ELF-1 (cell line): ENCODE measurements around the gene ALDH4A1.
"Not testable (repeated sequence)": the region's sequence is repeated elsewhere in the genome, so short reads cannot be mapped to it uniquely, and the experiment has no call there.

ENCODE experiments used
- DNase-seq: peaks from one replicate; pipeline ENCODE4 v3.0.0-alpha.2; 2016; ENCODE audit warnings: low read depth, low spot score

Gene ALDH4A1

GRCh38 chr1:18858070-18858688 is 44.2 kb downstream of the ALDH4A1 start:
- no peak for DNase-seq

DNA sequence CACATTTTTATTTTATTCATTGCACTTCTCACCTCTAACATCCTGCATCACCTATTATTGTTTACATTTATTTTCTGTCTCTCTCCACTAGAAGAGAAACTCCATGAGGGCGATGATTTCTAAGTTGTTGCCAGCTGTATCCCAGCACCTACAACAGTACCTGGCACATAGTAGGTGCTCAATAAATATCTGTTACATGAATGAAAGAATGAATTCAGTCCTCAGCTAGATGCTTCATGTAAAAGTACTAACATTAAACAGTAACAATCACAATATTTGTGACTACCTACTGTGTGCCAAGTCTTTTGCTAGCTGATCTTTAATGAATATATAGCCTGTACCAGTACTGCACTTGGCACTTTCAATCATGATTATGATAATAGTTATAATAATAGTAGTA is 45.9 kb downstream of the ALDH4A1 start:
- no peak for DNase-seq

GRCh38 chr1:18855573-18855972 is 46.8 kb downstream of the ALDH4A1 start:
- DNase-seq: no peak

DNA sequence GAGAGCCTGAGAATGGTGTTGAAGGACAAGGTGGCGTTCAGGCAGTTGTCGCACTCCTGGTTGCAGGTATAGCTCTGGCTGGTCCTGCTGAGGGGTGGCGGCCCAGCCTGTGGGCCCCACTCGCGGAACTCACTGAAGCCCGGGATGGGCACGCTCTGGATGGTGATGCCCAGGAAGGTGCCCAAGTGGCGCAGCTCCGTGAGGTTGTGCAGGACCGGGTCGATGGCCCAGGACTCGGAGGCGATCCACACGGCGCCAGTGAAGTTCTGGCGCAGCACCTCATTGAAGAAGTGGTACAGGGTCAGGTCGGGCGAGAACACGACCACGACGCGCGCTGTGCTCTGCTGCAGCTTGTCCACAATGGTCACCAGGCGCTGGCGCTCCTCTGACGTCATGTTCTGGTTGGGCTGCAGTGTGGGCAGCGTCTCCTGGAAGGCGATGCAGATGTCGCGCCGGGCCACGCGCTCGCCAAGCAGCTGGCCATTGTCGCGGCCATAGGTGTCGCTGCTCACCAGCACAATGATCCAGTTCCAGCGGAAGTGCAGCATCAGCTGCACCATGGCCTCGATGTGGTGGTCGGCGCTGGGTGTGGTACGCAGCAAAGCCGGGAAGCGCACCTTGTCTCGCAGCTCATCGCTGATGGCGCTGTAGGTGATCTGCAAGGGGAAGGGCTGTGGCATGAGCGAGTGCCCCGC is 47.9 kb downstream of the ALDH4A1 start:
- peak; percentile 74 for DNase-seq

- DNase-seq: peak; percentile 22
Observed at GRCh38 chr1:18852501-18852900, 49.9 kb downstream of the ALDH4A1 start.

- DNase-seq: no peak
Observed at GRCh38 chr1:18849261-18849711, 53.1 kb downstream of the ALDH4A1 start.

GRCh38 chr1:18847723-18848122 is 54.6 kb downstream of the ALDH4A1 start:
- DNase-seq: not testable (repeated sequence)

DNA sequence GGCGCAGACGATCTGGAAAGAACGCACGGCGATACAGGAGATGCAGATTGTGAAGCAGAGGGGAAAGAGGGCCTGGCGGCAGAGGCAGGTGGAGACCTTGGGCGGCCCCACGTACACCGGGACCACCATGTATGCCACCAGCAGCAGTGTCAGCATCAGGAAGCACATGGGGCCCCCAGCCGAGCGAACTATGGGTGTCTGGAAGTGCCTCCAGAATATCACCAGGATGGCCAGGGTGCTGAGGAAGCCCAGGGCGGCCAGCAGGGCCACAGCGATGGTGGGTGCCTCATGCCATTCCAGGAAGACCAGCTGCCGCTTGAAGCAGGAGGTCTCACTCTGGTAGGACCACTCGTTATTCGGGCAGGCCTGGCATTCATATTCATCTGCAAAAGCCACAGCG is 62.2 kb downstream of the ALDH4A1 start:
- DNase-seq: no peak

DNA sequence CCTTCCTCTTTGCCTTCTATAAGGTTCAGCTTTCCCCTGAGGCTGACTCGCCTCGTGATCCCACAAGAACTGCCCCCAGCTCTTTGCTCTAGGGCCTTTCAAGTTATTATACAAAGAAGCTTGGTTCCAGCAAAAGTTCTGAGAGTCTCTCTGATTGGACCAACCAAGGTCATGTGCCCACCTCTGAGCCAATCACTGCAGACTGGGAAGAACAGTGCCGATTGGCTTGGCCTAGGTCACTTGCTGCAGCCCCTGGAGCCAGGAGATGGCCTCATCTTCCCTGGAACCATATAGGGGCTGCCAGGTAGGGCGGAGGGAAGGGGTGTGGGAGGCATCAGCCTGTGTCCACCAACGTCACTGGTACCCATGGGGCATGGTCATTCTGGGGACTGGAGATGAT is 65.7 kb downstream of the ALDH4A1 start:
- DNase-seq: no peak

DNA sequence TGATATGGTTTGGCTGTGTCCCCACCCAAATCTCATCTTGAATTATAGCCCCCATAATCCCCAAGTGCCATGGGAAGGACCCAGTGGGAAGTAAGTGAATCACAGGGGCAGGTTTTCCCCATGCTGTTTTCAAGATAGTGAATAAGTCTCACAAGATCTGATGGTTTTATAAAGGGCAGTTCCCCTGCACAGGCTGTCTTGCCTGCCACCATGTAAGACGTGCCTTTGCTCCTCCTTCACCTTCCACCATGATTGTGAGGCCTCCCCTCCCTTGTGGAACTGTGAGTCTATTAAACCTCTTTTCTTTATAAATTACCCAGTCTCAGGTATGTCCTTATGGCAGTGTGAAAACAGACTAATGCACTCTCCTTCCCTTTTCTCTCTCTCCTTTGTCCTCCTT is 70.0 kb downstream of the ALDH4A1 start:
- not testable (repeated sequence) for DNase-seq

- no peak for DNase-seq
Observed at GRCh38 chr1:18831656-18832055, 70.7 kb downstream of the ALDH4A1 start.

DNA sequence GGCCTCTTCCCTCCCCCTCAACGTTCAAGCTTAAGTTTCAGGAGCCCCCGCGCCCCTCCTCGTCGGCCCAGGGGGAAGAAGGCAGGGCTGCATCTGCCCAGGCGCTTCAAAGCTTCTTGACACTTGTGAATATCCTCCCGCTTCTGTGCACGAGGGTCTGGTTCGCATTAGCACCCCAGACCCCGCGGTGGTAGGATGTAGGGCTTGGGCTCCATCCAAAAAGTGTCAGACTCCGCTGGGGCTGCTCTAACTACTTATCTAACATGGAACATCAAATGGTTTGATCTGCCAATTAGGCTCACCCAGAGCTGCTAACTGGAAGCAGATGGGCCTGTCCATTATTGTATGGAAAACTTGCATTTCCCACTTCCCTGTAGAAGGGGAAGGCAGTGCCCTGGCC is 71.8 kb downstream of the ALDH4A1 start:
- no peak for DNase-seq

DNA sequence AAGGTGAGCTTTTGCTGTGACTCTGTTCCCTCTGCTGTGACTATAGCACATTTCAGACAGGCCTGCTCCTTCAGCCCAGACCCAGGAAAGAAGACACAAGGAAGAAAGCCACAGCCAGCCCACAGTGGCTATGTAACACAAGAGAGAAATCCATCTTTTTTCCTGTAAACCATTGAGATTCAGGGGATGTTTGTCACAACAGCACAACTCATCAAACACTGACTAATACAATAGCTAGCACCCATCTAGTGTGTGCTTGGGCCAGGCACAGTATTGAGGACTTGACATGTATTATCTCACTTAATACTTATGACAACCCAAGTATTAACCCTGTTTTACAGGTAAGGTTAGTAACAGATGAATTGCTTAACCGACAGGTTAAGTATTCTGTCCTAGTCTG is 72.7 kb downstream of the ALDH4A1 start:
- no peak for DNase-seq

- DNase-seq: no peak
Observed at GRCh38 chr1:18828224-18828623, 74.1 kb downstream of the ALDH4A1 start.

GRCh38 chr1:18823438-18823837 is 78.9 kb downstream of the ALDH4A1 start:
- no peak for DNase-seq
